Stimulated activated CD8-positive, alpha-beta memory T cell treated with anti-CD3 and anti-CD28 coated beads, Interleukin-7, amount 100 ng/mL, for 4 hours (primary cell): ENCODE data around the gene TUBB3.
A peak's percentile ranks its signal among the peaks of the same experiment; 100 is the strongest.
"Not testable (repeated sequence)": the region's sequence is repeated elsewhere in the genome, so short reads cannot be mapped to it uniquely, and the experiment has no call there.

Source experiments
- DNase-seq, 2 donors: peaks; one replicate each; pipeline ENCODE4 v3.0.0-alpha.2; 2020; ENCODE audit warnings: low read depth in 2 of 2

Gene TUBB3

GRCh38 chr16:89965447-89966225 is 42.5 kb downstream of the TUBB3 start:
- DNase-seq = no peak

GRCh38 chr16:89966756-89967155 is 43.6 kb downstream of the TUBB3 start:
- no peak for DNase-seq

GRCh38 chr16:89967436-89967835 is 44.3 kb downstream of the TUBB3 start:
- not testable (repeated sequence) for DNase-seq

- not testable (repeated sequence) for DNase-seq
Measured at GRCh38 chr16:89968074-89968473, 44.9 kb downstream of the TUBB3 start.

GRCh38 chr16:89969741-89970410 is 46.7 kb downstream of the TUBB3 start:
- no peak for DNase-seq

GRCh38 chr16:89971495-89972243 is 48.5 kb downstream of the TUBB3 start:
- DNase-seq = no peak

- peak; percentile 77 to 87 for DNase-seq
Measured at GRCh38 chr16:89972244-89973234, 49.4 kb downstream of the TUBB3 start.

GRCh38 chr16:89973235-89973634 is 50.1 kb downstream of the TUBB3 start:
- DNase-seq = no peak

- DNase-seq = no peak
Measured at GRCh38 chr16:89973654-89974335, 50.7 kb downstream of the TUBB3 start.

GRCh38 chr16:89974870-89975269 is 51.7 kb downstream of the TUBB3 start:
- DNase-seq = no peak

GRCh38 chr16:89981414-89981813 is 58.3 kb downstream of the TUBB3 start:
- no peak for DNase-seq

GRCh38 chr16:89982318-89982717 is 59.2 kb downstream of the TUBB3 start:
- DNase-seq = no peak

- DNase-seq = no peak
Measured at GRCh38 chr16:89983536-89983935, 60.4 kb downstream of the TUBB3 start.

- no peak for DNase-seq
Measured at GRCh38 chr16:89984216-89984615, 61.1 kb downstream of the TUBB3 start.

GRCh38 chr16:89985219-89985618 is 62.1 kb downstream of the TUBB3 start:
- no peak for DNase-seq
